ENCODE data around the gene TBX21.

Gene TBX21

DNA sequence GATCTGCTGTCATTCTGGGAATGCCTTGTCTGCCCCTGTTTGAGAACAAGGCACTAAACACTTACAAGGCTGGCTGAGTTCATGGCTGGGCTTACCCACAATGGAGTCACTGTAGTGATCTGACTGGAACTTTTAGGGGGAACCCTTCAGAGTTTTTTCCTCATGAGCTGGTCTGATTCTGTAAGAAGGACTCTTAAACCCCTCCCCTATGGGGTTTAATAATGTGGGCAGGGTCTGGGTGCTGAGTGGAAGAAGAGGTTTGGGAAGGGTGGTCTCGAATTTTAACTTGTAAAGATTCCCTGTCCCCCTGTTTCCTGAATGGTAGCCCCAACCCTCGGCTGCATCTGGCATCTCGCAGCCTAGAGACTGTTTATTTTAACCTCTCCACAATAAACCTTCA lies 58.0 kb downstream of the TBX21 start:
- no peaks in the 10 kb centered on the region for H3K9me3 ChIP-seq
- intact Hi-C loops (cut with DNase I; ENCODE audit: low total_unique reads): no loop called here
- no peaks in the 10 kb centered on the region for H3K36me3 ChIP-seq
- no peak overlapping the region for H3K4me3 ChIP-seq
- no peak overlapping the region for H3K27ac ChIP-seq
- H3K4me1 ChIP-seq: peaks cover 0 to 9% (median 7%) of the 10 kb centered on the region in 4 donors
- TF ChIP-seq, protein P1, sequence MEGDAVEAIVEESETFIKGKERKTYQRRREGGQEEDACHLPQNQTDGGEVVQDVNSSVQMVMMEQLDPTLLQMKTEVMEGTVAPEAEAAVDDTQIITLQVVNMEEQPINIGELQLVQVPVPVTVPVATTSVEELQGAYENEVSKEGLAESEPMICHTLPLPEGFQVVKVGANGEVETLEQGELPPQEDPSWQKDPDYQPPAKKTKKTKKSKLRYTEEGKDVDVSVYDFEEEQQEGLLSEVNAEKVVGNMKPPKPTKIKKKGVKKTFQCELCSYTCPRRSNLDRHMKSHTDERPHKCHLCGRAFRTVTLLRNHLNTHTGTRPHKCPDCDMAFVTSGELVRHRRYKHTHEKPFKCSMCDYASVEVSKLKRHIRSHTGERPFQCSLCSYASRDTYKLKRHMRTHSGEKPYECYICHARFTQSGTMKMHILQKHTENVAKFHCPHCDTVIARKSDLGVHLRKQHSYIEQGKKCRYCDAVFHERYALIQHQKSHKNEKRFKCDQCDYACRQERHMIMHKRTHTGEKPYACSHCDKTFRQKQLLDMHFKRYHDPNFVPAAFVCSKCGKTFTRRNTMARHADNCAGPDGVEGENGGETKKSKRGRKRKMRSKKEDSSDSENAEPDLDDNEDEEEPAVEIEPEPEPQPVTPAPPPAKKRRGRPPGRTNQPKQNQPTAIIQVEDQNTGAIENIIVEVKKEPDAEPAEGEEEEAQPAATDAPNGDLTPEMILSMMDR (IDR thresholded peaks at IDR 0.05): no peak
- no peak for DNase-seq
- H3K27me3 ChIP-seq: peaks cover 0 to 69% of the 10 kb centered on the region in 2 donors

DNA sequence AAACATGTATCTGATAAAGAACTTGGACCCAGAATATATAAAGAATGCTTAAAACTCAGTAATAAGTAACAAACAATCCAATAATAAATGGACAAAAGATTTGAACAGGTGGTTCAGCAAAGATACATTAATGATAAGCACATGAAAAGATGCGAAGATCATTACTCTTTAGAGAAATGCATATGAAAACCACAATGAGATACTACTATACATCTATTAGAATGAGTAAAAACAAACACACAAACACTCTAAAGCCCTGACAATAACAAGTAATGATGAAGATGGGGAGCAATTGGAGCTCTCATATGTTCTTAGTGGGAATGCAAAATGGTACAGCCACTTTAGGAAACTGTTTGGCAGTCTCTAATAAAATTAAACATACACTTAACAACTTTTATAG lies 59.4 kb downstream of the TBX21 start:
- Histone ChIP-seq H3K9me3 (no peaks in the 10 kb centered on the region), H3K36me3 (no peaks in the 10 kb centered on the region), H3K4me3 (no peak overlapping the region), H3K4me1 (peaks cover 0 to 9% (median 7%) of the 10 kb centered on the region in 4 donors), H3K27me3 (peaks cover 0 to 75% of the 10 kb centered on the region in 2 donors), H3K27ac (no peak overlapping the region)
- intact Hi-C loops (cut with DNase I; ENCODE audit: low total_unique reads): no loop called here
- TF ChIP-seq, protein P1 (IDR thresholded peaks at IDR 0.05): no peak
- no peak for DNase-seq

DNA sequence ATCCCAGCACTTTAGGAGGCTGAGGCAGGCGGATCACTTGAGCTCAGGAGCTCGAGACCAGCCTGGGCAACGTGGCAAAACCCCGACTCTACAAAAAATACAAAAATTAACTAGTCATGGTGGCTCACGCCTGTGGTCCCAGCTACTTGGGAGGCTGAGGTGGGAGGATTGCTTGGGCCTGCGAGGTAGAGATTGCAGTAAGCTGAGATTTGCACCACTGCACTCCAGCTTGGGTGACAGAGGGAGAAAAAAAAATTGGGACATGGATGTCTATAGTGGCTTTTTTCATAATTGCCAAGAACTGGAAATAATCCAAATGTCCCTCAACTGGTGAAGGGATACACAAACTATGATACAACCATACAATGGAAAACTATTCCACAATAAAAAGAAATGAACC lies 59.9 kb downstream of the TBX21 start:
- Histone ChIP-seq H3K4me3 (no peak overlapping the region), H3K9me3 (no peaks in the 10 kb centered on the region), H3K27ac (no peak overlapping the region), H3K4me1 (peaks cover 0 to 9% (median 7%) of the 10 kb centered on the region in 4 donors), H3K36me3 (no peaks in the 10 kb centered on the region), H3K27me3 (peaks cover 0 to 75% of the 10 kb centered on the region in 2 donors)
- DNase-seq: no peak
- TF ChIP-seq, protein P1 (IDR thresholded peaks at IDR 0.05): no peak
- intact Hi-C loops (cut with DNase I; ENCODE audit: low total_unique reads): no loop called here

Measured in tibial artery (tissue), 4 donors.